Thyroid gland (tissue), 4 donors: ENCODE results near the gene EIF3K. TPM values are rescaled to one million over a fixed set of nuclear protein-coding genes. Genes with fewer than 3 reads are reported as not detected.
"Not testable (repeated sequence)": the region's sequence is repeated elsewhere in the genome, so short reads cannot be mapped to it uniquely, and the experiment has no call there.

Source experiments
- DNase-seq, 2 donors: peaks; one replicate each; pipeline ENCODE4 v3.0.0-alpha.2; 2019
- H3K27ac ChIP-seq, 3 donors: fragments of 200-600 bp; sonication (generic); 1 replicate in 2 of 3; 2 replicates in 1 of 3; pipeline ENCODE4 v1.5.1; 2016 to 2019; ENCODE audit warnings: mild to moderate bottlenecking in 1 of 3, moderate library complexity in 1 of 3
- H3K27me3 ChIP-seq: fragments of 200-600 bp; sonication (generic); one replicate; pipeline ENCODE4 v1.5.1; 2019
- H3K36me3 ChIP-seq, 2 donors: fragments of 200-600 bp; sonication (generic); one replicate each; pipeline ENCODE4 v1.5.1; 2016 to 2019
- H3K4me1 ChIP-seq, 2 donors: fragments of 200-600 bp; sonication (generic); one replicate each; pipeline ENCODE4 v1.5.1; 2017 to 2019
- H3K4me3 ChIP-seq, 3 donors: fragments of 200-600 bp; sonication (generic); replicated peaks in 1 of 3; 1 replicate in 2 of 3; 2 replicates in 1 of 3; pipeline ENCODE4 v1.5.1; 2016; ENCODE audit warnings: mild to moderate bottlenecking in 1 of 3
- H3K9me3 ChIP-seq: fragments of 200-600 bp; sonication (generic); one replicate; pipeline ENCODE4 v1.5.1; 2017
- CTCF ChIP-seq, 6 experiments: fragments of 200-600 bp in 3 of 6; fragments of 450-650 bp in 3 of 6; sonication (generic) in 3 of 6; IDR thresholded peaks; one replicate each; pipeline ENCODE4 v1.5.1; 2016 to 2019; ENCODE audit warnings: antibody characterized with exemption in 6 of 6, mild to moderate bottlenecking in 2 of 6, inconsistent platforms in 1 of 6, moderate library complexity in 1 of 6
- POLR2A ChIP-seq, 2 donors: fragments of 450-650 bp; IDR thresholded peaks; one replicate each; pipeline ENCODE4 v1.6.1; 2017; ENCODE audit warnings: antibody characterized with exemption in 2 of 2, mild to moderate bottlenecking in 2 of 2, moderate library complexity in 1 of 2
- WGBS, 2 donors: methylation state at CpG; one replicate each; pipeline ENCODE4 v1.1.5; 2017; 5-methylcytosine and 5-hydroxymethylcytosine counted together
- intact Hi-C: fragments of 100-400 bp; cut with DNase I; formaldehyde crosslinking; loops from one replicate; pipeline ENCODE4 v1.15.1; 2023
- total RNA-seq, 4 donors: library from RNA; depleted of rRNA; stranded (reverse); fragments of >200 nt; gene quantifications; one replicate each; pipeline ENCODE4 v1.2.3, GENCODE V29; 2016

The EIF3K gene
- total RNA-seq, 4 donors from 2014 or later: 205 to 504 (median 440) TPM

GRCh38 chr19:38592940-38593339 is 26.0 kb upstream of the EIF3K start:
- peak in 1 of 2 donors; percentile 30 for DNase-seq
- WGBS, 2 donors: 32 to 39% methylated on average over 6 of the region's 6 CpGs
- intact Hi-C loops: no loop called here
- H3K27me3 ChIP-seq: no peaks in the 10 kb centered on the region
- H3K4me1 ChIP-seq: peaks cover 2 to 6% of the 10 kb centered on the region in 2 donors
- H3K9me3 ChIP-seq: no peaks in the 10 kb centered on the region
- H3K4me3 ChIP-seq: no peak overlapping the region
- no peak for TF ChIP-seq CTCF (IDR thresholded peaks at IDR 0.05)
- TF ChIP-seq POLR2A (IDR thresholded peaks at IDR 0.05): no peak
- no peaks in the 10 kb centered on the region for H3K36me3 ChIP-seq
- H3K27ac ChIP-seq: no peak overlapping the region

GRCh38 chr19:38596057-38596981 is 22.7 kb upstream of the EIF3K start:
- no peaks in the 10 kb centered on the region for H3K36me3 ChIP-seq
- peak; percentile 24 to 35 for DNase-seq
- 13 to 19% methylated on average over 27 to 52 of the region's 55 CpGs for WGBS, 2 donors
- TF ChIP-seq POLR2A (IDR thresholded peaks at IDR 0.05) (no peak), CTCF (IDR thresholded peaks at IDR 0.05) (no peak)
- peak overlapping the region in 1 of 3 donors; percentile 14 for H3K4me3 ChIP-seq
- H3K4me1 ChIP-seq: peaks cover 2 to 6% of the 10 kb centered on the region in 2 donors
- H3K27me3 ChIP-seq: no peaks in the 10 kb centered on the region
- H3K27ac ChIP-seq: no peak overlapping the region
- H3K9me3 ChIP-seq: no peaks in the 10 kb centered on the region
- intact Hi-C loops: no loop called here

- WGBS, 2 donors: 77 to 85% methylated on average over 11 of the region's 11 CpGs
- intact Hi-C loops: no loop called here
- no peak for DNase-seq
Observed at GRCh38 chr19:38597075-38597474, 21.9 kb upstream of the EIF3K start.

GRCh38 chr19:38599722-38600121 is 19.3 kb upstream of the EIF3K start:
- Histone ChIP-seq H3K27me3 (no peaks in the 10 kb centered on the region), H3K4me3 (no peak overlapping the region), H3K27ac (no peak overlapping the region), H3K4me1 (peaks cover 2 to 6% of the 10 kb centered on the region in 2 donors), H3K9me3 (no peaks in the 10 kb centered on the region), H3K36me3 (no peaks in the 10 kb centered on the region)
- intact Hi-C loops: no loop called here
- no peak for TF ChIP-seq POLR2A (IDR thresholded peaks at IDR 0.05)
- no peak for TF ChIP-seq CTCF (IDR thresholded peaks at IDR 0.05)
- no peak for DNase-seq
- WGBS, 2 donors: 87 to 96% methylated on average over 11 of the region's 11 CpGs

More at GRCh38 chr19:38597075-38597474, 21.9 kb upstream of the EIF3K start:
- Histone ChIP-seq H3K4me3 (no peak overlapping the region), H3K27me3 (no peaks in the 10 kb centered on the region), H3K9me3 (no peaks in the 10 kb centered on the region), H3K4me1 (peaks cover 2 to 6% of the 10 kb centered on the region in 2 donors), H3K36me3 (no peaks in the 10 kb centered on the region), H3K27ac (no peak overlapping the region)
- TF ChIP-seq CTCF (IDR thresholded peaks at IDR 0.05) (no peak), POLR2A (IDR thresholded peaks at IDR 0.05) (no peak)

- H3K9me3 ChIP-seq, H3K27me3 ChIP-seq, intact Hi-C loops: not testable (repeated sequence)
Observed at GRCh38 chr19:38602856-38603255, 16.1 kb upstream of the EIF3K start.

More at GRCh38 chr19:38602856-38603255, 16.1 kb upstream of the EIF3K start:
- H3K4me1 ChIP-seq, H3K27ac ChIP-seq, DNase-seq, H3K4me3 ChIP-seq, H3K36me3 ChIP-seq: not testable (repeated sequence)
- WGBS, 2 donors: 95 to 96% methylated on average over 5 of the region's 5 CpGs
